A549 (cell line): ENCODE data around the gene NAA25.

Experiments used
- CEBPB ChIP-seq, 2 experiments: fragments of >200 bp in 1 of 2; sonication (Bioruptor Twin) in 1 of 2; formaldehyde crosslinking in 1 of 2; IDR thresholded peaks; 2 replicates each; pipeline ENCODE4 v1.6.1; 2012 to 2016
- CTCF ChIP-seq: fragments of >200 bp; sonication (Bioruptor Twin); formaldehyde crosslinking; IDR thresholded peaks from 3 replicates; pipeline ENCODE4 v1.5.1; 2016
- POLR2A ChIP-seq: IDR thresholded peaks from 2 replicates; pipeline ENCODE4 v1.6.1; 2012; ENCODE audit warnings: mild to moderate bottlenecking, low read length
- RFX5 ChIP-seq: fragments of 450-650 bp; IDR thresholded peaks from 2 replicates; pipeline ENCODE4 v1.7.1; 2014; ENCODE audit warnings: antibody characterized with exemption, mild to moderate bottlenecking, moderate library complexity
- TFCP2L1 ChIP-seq: fragments of 250-450 bp; sonication (Bioruptor Pico); IDR thresholded peaks from 2 replicates; pipeline ENCODE4 v1.5.0; 2021; ENCODE audit warnings: mild to moderate bottlenecking

- TF ChIP-seq CTCF (no peak), TFCP2L1 (CRISPR knock-in tag) (no peak), RFX5 (no peak), POLR2A (no peak), CEBPB (IDR thresholded peaks at IDR 0.05) (peak; percentile 27 to 88; a peak in 3 of 4 replicates)
These were observed 14.5 kb upstream of the NAA25 start for GRCh38 chr12:112122823-112123690.
